ENCODE data around the gene TRPM3.

Gene TRPM3

GRCh38 chr9:70933321-70933720 is 188.1 kb downstream of the TRPM3 start:
- no peak overlapping the region for H3K27ac ChIP-seq (ENCODE audit: extremely low read depth, low read depth, low read length)
- no peak for TF ChIP-seq ZNF514 (tag by site-specific recombination; IDR thresholded peaks at IDR 0.05)
- TF ChIP-seq ZNF132 (tag by site-specific recombination; IDR thresholded peaks at IDR 0.05; ENCODE audit: borderline replicate concordance), result no peak
- no peak for TF ChIP-seq ZNF792 (tag by site-specific recombination; IDR thresholded peaks at IDR 0.05)
- TF ChIP-seq ZNF114 (tag by site-specific recombination; IDR thresholded peaks at IDR 0.05), result no peak
- TF ChIP-seq SP3 (tag by site-specific recombination; IDR thresholded peaks at IDR 0.05), result no peak
- TF ChIP-seq PRDM10 (tag by site-specific recombination; IDR thresholded peaks at IDR 0.05), result no peak
- no peak for TF ChIP-seq CTCF (tag by site-specific recombination; IDR thresholded peaks at IDR 0.05)
- no peak for TF ChIP-seq SP2 (tag by site-specific recombination; IDR thresholded peaks at IDR 0.05)
- TF ChIP-seq ZBTB17 (tag by site-specific recombination; IDR thresholded peaks at IDR 0.05), result no peak
- TF ChIP-seq KLF16 (tag by site-specific recombination; IDR thresholded peaks at IDR 0.05), result no peak
- TF ChIP-seq YY1 (tag by site-specific recombination; IDR thresholded peaks at IDR 0.05), result no peak
- no peak for TF ChIP-seq ZNF473 (tag by site-specific recombination; IDR thresholded peaks at IDR 0.05)
- no peak for TF ChIP-seq ZNF223 (tag by site-specific recombination; IDR thresholded peaks at IDR 0.05)
- TF ChIP-seq ZNF10 (tag by site-specific recombination; IDR thresholded peaks at IDR 0.05), result no peak
- no peak for TF ChIP-seq ZNF610 (tag by site-specific recombination; IDR thresholded peaks at IDR 0.05; ENCODE audit: borderline replicate concordance)
- TF ChIP-seq ZNF843 (tag by site-specific recombination; IDR thresholded peaks at IDR 0.05), result no peak
- no peak for TF ChIP-seq KLF17 (tag by site-specific recombination; IDR thresholded peaks at IDR 0.05)
- no peak for TF ChIP-seq ZNF830 (tag by site-specific recombination; IDR thresholded peaks at IDR 0.05; ENCODE audit: low read depth)
- TF ChIP-seq GFI1B (tag by site-specific recombination; IDR thresholded peaks at IDR 0.05), result no peak
- CTCF ChIA-PET, result interaction anchor here (1.0 kb wide), 1 partner anchor 8 kb away, joined by 6 read pairs; no protein-coding TSS in a partner anchor
- no peaks in the 10 kb centered on the region for H3K9me3 ChIP-seq (ENCODE audit: control insufficient read depth, insufficient read depth, low read depth, low read length)
- no peaks in the 10 kb centered on the region for H3K4me1 ChIP-seq (ENCODE audit: control insufficient read depth, insufficient read depth, low read length)
- no peak overlapping the region for H3K4me3 ChIP-seq (ENCODE audit: low read depth, low read length)
- POLR2A ChIA-PET, result no interaction called here
- H3K36me3 ChIP-seq (ENCODE audit: control insufficient read depth in 2 of 2, insufficient read depth in 1 of 2, low read length in 2 of 2), result no peaks in the 10 kb centered on the region

GRCh38 chr9:70932097-70932496 is 189.3 kb downstream of the TRPM3 start:
- Histone ChIP-seq H3K4me3 (ENCODE audit: low read depth, low read length) (no peak overlapping the region), H3K36me3 (ENCODE audit: control insufficient read depth in 2 of 2, insufficient read depth in 1 of 2, low read length in 2 of 2) (no peaks in the 10 kb centered on the region), H3K9me3 (ENCODE audit: control insufficient read depth, insufficient read depth, low read depth, low read length) (no peaks in the 10 kb centered on the region), H3K27ac (ENCODE audit: extremely low read depth, low read depth, low read length) (no peak overlapping the region), H3K4me1 (ENCODE audit: control insufficient read depth, insufficient read depth, low read length) (no peaks in the 10 kb centered on the region)
- ChIA-PET CTCF (no interaction called here), POLR2A (no interaction called here)
- no peak for TF ChIP-seq ZNF114 (tag by site-specific recombination; IDR thresholded peaks at IDR 0.05)
- no peak for TF ChIP-seq ZNF37A (tag by site-specific recombination; IDR thresholded peaks at IDR 0.05)
- no peak for TF ChIP-seq ZNF670 (tag by site-specific recombination; IDR thresholded peaks at IDR 0.05; ENCODE audit: low read depth)
- no peak for TF ChIP-seq ZNF2 (tag by site-specific recombination; IDR thresholded peaks at IDR 0.05)
- TF ChIP-seq ZBTB17 (tag by site-specific recombination; IDR thresholded peaks at IDR 0.05), result no peak
- TF ChIP-seq RBAK (tag by site-specific recombination; IDR thresholded peaks at IDR 0.05), result no peak
- no peak for TF ChIP-seq HOXC10 (CRISPR knock-in tag; IDR thresholded peaks at IDR 0.05)
- TF ChIP-seq ZNF140 (tag by site-specific recombination; IDR thresholded peaks at IDR 0.05), result no peak
- TF ChIP-seq ZSCAN23 (tag by site-specific recombination; IDR thresholded peaks at IDR 0.05), result no peak
- TF ChIP-seq ZNF302 (tag by site-specific recombination; IDR thresholded peaks at IDR 0.05; ENCODE audit: low read depth), result no peak
- no peak for TF ChIP-seq KLF10 (tag by site-specific recombination; IDR thresholded peaks at IDR 0.05)
- TF ChIP-seq ZNF501 (tag by site-specific recombination; IDR thresholded peaks at IDR 0.05), result no peak
- no peak for TF ChIP-seq ZNF211 (tag by site-specific recombination; IDR thresholded peaks at IDR 0.05; ENCODE audit: low read depth)
